ENCODE measurements around the gene FGF4.

DNA sequence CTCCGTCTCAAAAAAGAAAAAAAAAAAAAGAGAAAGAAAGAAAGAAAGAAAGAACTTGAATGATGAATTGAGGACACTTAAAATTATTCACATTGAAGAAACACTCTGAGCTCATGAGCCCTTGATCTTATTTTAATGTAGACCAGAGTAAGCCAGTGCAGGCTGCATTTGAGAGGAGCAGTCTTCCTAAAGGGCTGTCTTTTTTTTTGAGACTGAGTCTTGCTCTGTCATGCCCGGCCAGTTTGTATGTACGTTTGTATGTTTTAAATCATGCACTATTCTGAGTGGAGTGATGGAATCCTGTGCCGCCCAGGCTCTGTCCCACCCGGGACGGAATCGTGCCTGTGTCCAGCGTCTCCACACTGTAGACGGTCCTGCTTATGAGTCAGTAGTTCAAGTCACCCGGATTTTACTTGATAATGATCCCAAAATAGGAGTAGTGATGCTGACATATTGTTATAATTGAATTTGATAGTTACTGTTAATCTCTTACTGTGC is 9.6 kb downstream of the FGF4 start:
- TF ChIP-seq, protein P1, sequence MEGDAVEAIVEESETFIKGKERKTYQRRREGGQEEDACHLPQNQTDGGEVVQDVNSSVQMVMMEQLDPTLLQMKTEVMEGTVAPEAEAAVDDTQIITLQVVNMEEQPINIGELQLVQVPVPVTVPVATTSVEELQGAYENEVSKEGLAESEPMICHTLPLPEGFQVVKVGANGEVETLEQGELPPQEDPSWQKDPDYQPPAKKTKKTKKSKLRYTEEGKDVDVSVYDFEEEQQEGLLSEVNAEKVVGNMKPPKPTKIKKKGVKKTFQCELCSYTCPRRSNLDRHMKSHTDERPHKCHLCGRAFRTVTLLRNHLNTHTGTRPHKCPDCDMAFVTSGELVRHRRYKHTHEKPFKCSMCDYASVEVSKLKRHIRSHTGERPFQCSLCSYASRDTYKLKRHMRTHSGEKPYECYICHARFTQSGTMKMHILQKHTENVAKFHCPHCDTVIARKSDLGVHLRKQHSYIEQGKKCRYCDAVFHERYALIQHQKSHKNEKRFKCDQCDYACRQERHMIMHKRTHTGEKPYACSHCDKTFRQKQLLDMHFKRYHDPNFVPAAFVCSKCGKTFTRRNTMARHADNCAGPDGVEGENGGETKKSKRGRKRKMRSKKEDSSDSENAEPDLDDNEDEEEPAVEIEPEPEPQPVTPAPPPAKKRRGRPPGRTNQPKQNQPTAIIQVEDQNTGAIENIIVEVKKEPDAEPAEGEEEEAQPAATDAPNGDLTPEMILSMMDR (IDR thresholded peaks at IDR 0.05; ENCODE audit: insufficient read depth, low read depth, low read length) = no peak
- TF ChIP-seq EZH2 (IDR thresholded peaks at IDR 0.05; ENCODE audit: insufficient read depth, low read length) = no peak

Data from astrocyte (in vitro differentiated cells and primary cell).